ENCODE measurements around the gene ABCC1.

The ABCC1 gene

GRCh38 chr16:16136588-16136987 lies 187.2 kb downstream of the ABCC1 start:
- TF ChIP-seq, protein P1, sequence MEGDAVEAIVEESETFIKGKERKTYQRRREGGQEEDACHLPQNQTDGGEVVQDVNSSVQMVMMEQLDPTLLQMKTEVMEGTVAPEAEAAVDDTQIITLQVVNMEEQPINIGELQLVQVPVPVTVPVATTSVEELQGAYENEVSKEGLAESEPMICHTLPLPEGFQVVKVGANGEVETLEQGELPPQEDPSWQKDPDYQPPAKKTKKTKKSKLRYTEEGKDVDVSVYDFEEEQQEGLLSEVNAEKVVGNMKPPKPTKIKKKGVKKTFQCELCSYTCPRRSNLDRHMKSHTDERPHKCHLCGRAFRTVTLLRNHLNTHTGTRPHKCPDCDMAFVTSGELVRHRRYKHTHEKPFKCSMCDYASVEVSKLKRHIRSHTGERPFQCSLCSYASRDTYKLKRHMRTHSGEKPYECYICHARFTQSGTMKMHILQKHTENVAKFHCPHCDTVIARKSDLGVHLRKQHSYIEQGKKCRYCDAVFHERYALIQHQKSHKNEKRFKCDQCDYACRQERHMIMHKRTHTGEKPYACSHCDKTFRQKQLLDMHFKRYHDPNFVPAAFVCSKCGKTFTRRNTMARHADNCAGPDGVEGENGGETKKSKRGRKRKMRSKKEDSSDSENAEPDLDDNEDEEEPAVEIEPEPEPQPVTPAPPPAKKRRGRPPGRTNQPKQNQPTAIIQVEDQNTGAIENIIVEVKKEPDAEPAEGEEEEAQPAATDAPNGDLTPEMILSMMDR (conservative IDR thresholded peaks at IDR 0.05; ENCODE audit: low read depth, low read length), result no peak
- no peak for DNase-seq (ENCODE audit: low read depth)
- no peak overlapping the region for H3K4me3 ChIP-seq (ENCODE audit: low read depth, low read length)

DNA sequence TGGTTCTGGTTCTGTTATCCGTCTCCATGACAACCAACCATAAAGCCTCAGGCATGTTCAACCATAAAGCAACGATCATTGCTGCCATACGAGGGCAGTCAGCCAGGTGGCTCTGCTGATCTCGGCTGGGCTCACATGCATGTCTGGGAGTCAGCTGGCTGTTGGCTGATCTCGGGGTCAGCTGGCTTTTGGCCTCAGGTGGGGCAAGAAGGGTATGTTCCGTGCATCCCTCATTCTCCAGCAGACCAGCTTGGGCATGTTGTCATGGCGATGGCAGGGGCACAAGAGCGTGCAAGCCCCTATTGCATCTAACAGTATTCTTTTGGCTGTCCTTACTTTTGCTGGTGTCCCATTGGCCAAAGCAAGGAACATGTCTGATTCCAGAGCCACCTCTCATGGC lies 187.7 kb downstream of the ABCC1 start:
- TF ChIP-seq, protein P1 (conservative IDR thresholded peaks at IDR 0.05; ENCODE audit: low read depth, low read length), result no peak
- H3K4me3 ChIP-seq (ENCODE audit: low read depth, low read length), result no peak overlapping the region
- DNase-seq (ENCODE audit: low read depth), result no peak

DNA sequence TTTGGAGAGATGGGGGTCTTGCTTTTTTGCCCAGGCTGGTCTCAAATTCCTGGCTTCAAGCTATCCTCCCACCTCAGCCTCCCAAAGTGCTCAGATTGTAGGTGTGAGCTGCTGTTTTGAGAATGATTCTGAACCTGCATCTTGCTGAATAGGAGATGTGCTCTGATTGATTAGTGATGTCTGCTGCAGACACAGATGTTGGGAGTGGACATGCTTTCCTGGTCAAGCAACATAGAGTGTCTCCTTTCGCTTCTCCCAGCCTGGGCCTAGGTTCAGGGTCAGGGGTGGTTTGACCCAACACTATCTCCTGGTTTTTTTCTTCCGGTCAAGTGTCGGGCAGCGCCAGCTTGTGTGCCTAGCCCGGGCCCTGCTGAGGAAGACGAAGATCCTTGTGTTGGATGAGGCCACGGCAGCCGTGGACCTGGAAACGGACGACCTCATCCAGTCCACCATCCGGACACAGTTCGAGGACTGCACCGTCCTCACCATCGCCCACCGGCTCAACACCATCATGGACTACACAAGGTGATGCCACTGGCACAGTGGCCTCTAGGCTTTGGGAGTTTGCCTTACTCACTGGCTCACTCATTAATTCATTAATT lies 188.7 kb downstream of the ABCC1 start:
- no peak for DNase-seq (ENCODE audit: low read depth)
- H3K4me3 ChIP-seq (ENCODE audit: low read depth, low read length), result no peak overlapping the region
- TF ChIP-seq, protein P1 (conservative IDR thresholded peaks at IDR 0.05; ENCODE audit: low read depth, low read length), result no peak

- DNase-seq (ENCODE audit: low read depth), result no peak
- TF ChIP-seq, protein P1 (conservative IDR thresholded peaks at IDR 0.05; ENCODE audit: low read depth, low read length), result no peak
- no peak overlapping the region for H3K4me3 ChIP-seq (ENCODE audit: low read depth, low read length)
Measured at GRCh38 chr16:16139061-16139460, 189.6 kb downstream of the ABCC1 start.

DNA sequence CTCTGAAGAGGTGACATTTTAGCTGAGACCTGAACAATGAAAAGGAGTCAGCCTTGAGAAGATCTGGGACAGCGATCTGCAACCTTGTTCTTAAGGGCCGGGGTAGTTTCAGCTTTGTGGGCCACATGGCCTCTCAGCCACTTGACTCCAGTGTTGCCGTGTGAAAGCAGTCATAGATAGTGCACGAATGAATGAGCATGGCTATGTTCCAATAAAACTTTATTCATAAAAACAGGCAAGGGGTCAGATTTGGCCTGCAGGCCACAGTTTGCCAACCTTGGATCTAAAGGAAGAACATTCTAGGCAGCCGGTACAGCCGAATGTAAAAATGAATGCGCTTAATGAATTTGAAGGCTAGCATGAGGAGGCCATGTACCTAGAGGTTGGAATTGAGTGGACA lies 190.4 kb downstream of the ABCC1 start:
- TF ChIP-seq, protein P1 (conservative IDR thresholded peaks at IDR 0.05; ENCODE audit: low read depth, low read length), result no peak
- H3K4me3 ChIP-seq (ENCODE audit: low read depth, low read length), result no peak overlapping the region
- no peak for DNase-seq (ENCODE audit: low read depth)

- TF ChIP-seq, protein P1 (conservative IDR thresholded peaks at IDR 0.05; ENCODE audit: low read depth, low read length), result no peak
- no peak overlapping the region for H3K4me3 ChIP-seq (ENCODE audit: low read depth, low read length)
- peak; percentile 16 for DNase-seq (ENCODE audit: low read depth)
Measured at GRCh38 chr16:16140537-16140936, 191.1 kb downstream of the ABCC1 start.

- no peak for DNase-seq (ENCODE audit: low read depth)
- TF ChIP-seq, protein P1 (conservative IDR thresholded peaks at IDR 0.05; ENCODE audit: low read depth, low read length), result no peak
- no peak overlapping the region for H3K4me3 ChIP-seq (ENCODE audit: low read depth, low read length)
Measured at GRCh38 chr16:16141141-16141540, 191.7 kb downstream of the ABCC1 start.

All from choroid plexus epithelial cell (primary cell).